NB4 (cell line): ENCODE results near the gene REN.

Experiments
- DNase-seq: peaks from one replicate; pipeline ENCODE4 v3.0.0; 2010; ENCODE audit warnings: low read depth
- H3K4me3 ChIP-seq: one replicate; pipeline ENCODE4 v1.5.1; 2011; ENCODE audit warnings: mild to moderate bottlenecking, low read depth, low read length, moderate library complexity
- MYC ChIP-seq: IDR thresholded peaks from 2 replicates; pipeline ENCODE4 v1.6.1; 2011; ENCODE audit warnings: low read depth, low read length
- POLR2A ChIP-seq: IDR thresholded peaks from 2 replicates; pipeline ENCODE4 v1.6.1; 2011; ENCODE audit warnings: mild to moderate bottlenecking; ENCODE audit not compliant: insufficient read length; ENCODE audit errors: extremely low read depth
- TF ChIP-seq, protein P1 (sequence below): IDR thresholded peaks from one replicate; pipeline ENCODE4 v1.5.1; 2012; ENCODE audit warnings: low read depth, low read length
- TF ChIP-seq, protein P2 (sequence below): IDR thresholded peaks from 2 replicates; pipeline ENCODE4 v1.6.1; 2011; ENCODE audit warnings: low read depth, low read length

Gene REN

DNA sequence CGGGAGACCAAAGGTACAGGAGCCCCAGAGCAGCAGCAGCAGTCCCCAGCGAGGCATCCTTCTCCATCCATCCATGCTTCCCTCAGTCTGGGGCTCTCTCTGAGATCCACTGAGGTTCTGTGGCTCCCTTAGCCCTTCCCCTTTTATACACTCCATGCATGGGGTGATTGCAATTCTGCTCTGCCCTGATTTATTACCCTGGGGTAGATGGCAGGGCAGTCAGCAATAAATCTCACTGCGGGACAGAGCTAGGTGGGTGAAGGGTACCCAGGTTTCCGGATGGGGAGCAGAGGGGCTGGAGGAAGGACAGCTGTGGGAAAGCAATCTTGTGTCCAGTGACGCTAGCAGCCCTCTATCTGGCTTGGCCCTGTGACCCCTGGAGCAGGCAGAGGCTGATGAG, at the start of gene REN:
Gene REN, minus strand, starts transcription at position 119 of the 400 bp plus-strand sequence. Its CDS starts 44 bp downstream, at position 75.
- no peak for DNase-seq
- TF ChIP-seq POLR2A (no peak), MYC (no peak)
- TF ChIP-seq, protein P1, sequence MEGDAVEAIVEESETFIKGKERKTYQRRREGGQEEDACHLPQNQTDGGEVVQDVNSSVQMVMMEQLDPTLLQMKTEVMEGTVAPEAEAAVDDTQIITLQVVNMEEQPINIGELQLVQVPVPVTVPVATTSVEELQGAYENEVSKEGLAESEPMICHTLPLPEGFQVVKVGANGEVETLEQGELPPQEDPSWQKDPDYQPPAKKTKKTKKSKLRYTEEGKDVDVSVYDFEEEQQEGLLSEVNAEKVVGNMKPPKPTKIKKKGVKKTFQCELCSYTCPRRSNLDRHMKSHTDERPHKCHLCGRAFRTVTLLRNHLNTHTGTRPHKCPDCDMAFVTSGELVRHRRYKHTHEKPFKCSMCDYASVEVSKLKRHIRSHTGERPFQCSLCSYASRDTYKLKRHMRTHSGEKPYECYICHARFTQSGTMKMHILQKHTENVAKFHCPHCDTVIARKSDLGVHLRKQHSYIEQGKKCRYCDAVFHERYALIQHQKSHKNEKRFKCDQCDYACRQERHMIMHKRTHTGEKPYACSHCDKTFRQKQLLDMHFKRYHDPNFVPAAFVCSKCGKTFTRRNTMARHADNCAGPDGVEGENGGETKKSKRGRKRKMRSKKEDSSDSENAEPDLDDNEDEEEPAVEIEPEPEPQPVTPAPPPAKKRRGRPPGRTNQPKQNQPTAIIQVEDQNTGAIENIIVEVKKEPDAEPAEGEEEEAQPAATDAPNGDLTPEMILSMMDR = no peak
- TF ChIP-seq, protein P2, sequence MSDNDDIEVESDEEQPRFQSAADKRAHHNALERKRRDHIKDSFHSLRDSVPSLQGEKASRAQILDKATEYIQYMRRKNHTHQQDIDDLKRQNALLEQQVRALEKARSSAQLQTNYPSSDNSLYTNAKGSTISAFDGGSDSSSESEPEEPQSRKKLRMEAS = no peak
- no peak within 1 kb of the TSS for H3K4me3 ChIP-seq

- no peak for TF ChIP-seq POLR2A
- TF ChIP-seq, protein P1 = peak; percentile 46
- TF ChIP-seq, protein P2 = no peak
- peak; percentile 56 for DNase-seq
- H3K4me3 ChIP-seq = no peak within 1 kb of the TSS
Observed at GRCh38 chr1:204213668-204214662, 47.8 kb upstream of the REN start, which contains the start of gene GOLT1A. Gene GOLT1A (minus strand): TSS chr1:204213988. CDS start chr1:204213906, 82 bp downstream.

GRCh38 chr1:204212715-204213114, 46.6 kb upstream of the REN start:
- TF ChIP-seq, protein P2 = no peak
- TF ChIP-seq POLR2A (no peak), MYC (no peak)
- TF ChIP-seq, protein P1 = no peak
- DNase-seq = no peak
- H3K4me3 ChIP-seq = no peak overlapping the region

GRCh38 chr1:204211046-204211445, 44.9 kb upstream of the REN start:
- no peak for DNase-seq
- TF ChIP-seq POLR2A = no peak
- TF ChIP-seq MYC = no peak
- TF ChIP-seq, protein P2 = no peak
- TF ChIP-seq, protein P1 = no peak
- no peak overlapping the region for H3K4me3 ChIP-seq

DNA sequence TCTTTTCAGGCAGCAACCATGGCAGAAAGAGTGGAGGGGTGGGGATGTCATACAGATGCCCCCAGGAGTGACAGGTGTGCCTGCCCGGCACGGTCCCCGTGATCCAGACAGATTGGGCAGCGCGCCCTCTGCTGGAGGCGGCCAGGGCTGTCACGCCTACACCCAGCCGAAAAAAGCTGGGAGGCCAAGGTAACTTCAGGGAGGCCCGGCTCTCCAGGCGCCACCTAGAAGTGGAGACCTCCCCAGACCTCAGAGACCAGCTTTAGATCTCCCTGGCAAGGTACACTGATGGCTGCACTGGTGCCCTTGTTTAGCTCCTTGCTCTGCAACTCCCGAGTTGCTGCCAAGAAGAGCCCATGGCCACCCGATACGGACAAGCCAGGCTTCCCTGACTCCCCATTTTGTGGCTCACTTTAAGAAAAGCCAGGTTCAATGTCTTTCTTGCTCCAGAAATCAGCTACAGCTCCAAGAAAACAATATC, 41.0 kb upstream of the REN start:
- TF ChIP-seq, protein P2 = peak; percentile 46; the same call in 1 of the 2 replicates
- TF ChIP-seq MYC = no peak
- TF ChIP-seq POLR2A = no peak
- TF ChIP-seq, protein P1 = peak; percentile 83
- peak; percentile 42 for DNase-seq
- no peak overlapping the region for H3K4me3 ChIP-seq
